NCI-H1436 (cell line): ENCODE results near the gene SLC40A1.
"Not testable (repeated sequence)": the region's sequence is repeated elsewhere in the genome, so short reads cannot be mapped to it uniquely, and the experiment has no call there.

Experiments used
- DNase-seq: peaks from one replicate; lab custom pipeline; 2025; lab: John Stamatoyannopoulos, UW

Gene SLC40A1, protein sequence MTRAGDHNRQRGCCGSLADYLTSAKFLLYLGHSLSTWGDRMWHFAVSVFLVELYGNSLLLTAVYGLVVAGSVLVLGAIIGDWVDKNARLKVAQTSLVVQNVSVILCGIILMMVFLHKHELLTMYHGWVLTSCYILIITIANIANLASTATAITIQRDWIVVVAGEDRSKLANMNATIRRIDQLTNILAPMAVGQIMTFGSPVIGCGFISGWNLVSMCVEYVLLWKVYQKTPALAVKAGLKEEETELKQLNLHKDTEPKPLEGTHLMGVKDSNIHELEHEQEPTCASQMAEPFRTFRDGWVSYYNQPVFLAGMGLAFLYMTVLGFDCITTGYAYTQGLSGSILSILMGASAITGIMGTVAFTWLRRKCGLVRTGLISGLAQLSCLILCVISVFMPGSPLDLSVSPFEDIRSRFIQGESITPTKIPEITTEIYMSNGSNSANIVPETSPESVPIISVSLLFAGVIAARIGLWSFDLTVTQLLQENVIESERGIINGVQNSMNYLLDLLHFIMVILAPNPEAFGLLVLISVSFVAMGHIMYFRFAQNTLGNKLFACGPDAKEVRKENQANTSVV

DNA sequence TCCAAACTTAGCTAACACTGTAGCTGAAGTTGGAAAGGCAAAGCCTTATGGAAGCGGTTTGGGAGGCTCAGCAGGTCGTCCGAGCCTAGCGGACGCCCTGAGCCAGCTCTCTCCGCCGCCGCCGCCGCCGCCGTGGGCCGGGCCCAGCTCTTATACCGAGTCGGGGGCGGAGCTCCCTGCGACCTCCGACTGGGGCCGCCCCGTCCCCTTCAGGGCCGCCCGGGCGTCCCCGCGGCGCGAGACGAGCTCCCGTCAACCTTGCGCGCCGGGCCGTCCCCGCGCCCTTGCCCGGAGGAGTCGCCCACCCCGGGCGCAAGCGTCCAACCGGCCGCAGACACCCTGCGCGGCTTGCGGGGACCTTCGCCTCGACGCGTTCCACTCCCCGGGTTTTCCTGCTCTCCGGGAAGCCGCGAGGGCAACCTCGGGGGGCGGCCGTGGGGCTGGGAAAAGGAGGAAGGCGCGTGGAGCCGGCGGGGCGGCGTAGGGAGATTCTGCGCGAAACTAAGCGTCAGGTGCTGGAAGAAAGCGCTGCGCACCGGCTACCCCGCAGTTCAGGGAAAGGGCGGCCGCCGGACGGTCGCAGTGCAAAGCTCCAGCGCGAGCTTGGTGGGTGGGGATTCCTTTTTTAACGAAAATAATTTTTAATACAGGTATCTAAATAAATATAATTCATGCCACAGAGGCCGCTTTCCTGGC is at the start of gene SLC40A1:
Gene SLC40A1 (minus strand): TSS at position 129 of the 696 bp plus-strand sequence. CDS start 326 bp downstream, outside the sequence.
- peak; percentile 83 for DNase-seq

DNA sequence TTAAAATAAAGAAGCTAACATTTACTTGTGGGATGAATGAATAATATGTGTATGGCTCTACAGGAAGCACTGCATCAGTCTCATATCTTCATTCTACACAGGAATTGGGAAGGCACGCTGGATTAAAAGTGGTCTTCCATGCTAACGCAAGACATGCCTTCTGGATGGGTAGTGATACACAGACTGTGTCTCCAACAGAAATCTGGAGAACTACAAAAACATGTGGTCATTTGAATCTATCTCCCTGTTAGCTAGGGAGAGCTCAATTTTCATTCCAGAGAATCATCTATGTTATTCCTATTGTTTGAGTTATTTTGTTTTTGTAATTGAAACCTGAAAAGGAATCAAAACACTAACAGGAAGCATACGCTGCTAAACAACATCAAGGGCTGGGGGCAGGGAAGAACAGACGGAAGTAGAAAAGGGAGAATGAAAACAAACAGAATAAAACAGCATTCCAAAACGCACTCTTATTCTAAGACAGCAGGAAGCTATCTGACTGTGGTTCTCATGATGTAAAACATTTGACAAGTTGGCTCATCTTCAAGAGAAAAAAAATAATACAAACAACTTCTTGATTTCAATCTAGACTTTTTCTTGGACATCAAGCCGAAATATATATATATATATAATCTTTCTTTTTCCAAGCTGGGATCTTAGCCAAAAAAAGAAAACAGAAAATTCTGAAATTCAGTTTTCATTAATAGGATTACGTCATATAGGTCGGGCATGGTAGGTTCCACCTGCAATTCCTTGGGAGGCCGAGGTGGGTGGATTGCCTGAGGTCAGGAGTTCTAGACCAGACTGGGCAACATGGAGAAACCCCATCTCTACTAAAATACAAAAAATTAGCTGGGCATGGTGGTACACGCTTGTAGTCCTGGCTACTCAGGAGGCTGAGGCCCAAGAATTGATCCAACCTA is 49.2 kb upstream of the SLC40A1 start:
- DNase-seq: no peak

DNA sequence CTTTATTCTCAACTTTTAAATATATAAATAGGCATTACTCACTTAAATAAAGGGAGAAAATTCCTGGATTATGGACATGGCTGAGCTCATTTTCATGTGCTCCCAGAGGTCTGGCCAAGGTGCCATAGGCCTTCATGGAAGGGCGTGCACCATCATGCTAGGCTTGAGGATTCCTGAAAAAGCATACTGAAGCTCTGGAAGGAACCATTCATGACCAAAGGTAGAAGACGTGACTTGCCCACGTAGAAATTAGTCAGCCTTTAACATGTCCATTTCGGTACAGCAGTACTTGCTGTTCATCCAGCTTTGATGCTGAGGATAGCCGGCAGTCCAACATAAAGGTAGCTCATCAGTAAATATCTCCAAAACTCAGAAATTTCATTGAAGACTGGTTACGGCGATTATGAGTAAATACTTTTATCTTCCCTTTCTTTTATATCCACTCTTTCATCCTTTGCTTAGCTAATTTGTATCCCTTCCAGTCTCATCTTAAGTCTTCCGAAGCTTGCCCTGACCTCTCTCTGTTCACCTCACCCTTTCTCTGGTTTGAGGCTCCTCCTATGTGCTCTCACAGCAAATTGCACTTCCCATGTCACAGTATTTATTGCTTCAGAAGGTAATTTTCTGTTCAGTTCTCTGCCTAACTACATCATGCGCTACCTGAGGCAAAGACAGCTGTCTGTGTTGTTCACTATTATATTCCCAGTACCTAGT is 48.4 kb upstream of the SLC40A1 start:
- DNase-seq: no peak

DNA sequence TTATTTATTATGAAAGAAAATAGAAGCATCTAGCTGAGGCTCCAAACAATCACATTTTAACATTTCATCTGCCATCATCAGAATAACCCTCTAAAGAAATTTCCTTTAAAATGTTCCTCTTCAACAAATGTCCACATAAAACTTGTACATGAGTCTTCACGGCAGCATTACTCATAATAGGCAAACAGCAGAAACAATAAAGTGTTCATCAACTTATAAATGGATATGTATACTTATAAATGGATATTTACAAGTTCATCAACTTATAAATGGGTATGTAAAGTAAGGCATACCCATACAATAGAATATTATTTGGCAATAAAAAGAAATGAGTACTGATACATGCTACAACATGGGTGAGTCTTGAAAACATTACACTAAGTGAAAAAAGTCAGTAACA is 47.2 kb upstream of the SLC40A1 start:
- DNase-seq: no peak

DNA sequence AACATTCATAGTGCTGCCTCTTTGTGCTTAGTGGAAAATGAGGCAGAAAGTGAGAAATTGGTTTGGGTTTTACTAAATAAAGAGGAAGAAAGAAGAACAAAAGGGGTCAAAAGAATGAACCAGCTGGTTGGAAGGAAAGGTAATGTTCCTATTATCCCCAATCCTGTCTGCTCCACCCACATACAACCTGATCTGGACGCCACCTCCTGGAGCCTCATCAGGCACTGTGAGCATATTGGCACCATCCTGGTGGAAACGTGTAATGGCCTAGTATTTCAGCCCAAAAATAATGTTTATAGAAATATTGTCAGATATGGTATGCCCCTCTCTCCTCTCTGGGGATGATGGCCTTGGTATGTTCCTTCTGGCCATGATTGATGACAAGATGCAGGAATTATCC is 45.0 kb upstream of the SLC40A1 start:
- no peak for DNase-seq

DNA sequence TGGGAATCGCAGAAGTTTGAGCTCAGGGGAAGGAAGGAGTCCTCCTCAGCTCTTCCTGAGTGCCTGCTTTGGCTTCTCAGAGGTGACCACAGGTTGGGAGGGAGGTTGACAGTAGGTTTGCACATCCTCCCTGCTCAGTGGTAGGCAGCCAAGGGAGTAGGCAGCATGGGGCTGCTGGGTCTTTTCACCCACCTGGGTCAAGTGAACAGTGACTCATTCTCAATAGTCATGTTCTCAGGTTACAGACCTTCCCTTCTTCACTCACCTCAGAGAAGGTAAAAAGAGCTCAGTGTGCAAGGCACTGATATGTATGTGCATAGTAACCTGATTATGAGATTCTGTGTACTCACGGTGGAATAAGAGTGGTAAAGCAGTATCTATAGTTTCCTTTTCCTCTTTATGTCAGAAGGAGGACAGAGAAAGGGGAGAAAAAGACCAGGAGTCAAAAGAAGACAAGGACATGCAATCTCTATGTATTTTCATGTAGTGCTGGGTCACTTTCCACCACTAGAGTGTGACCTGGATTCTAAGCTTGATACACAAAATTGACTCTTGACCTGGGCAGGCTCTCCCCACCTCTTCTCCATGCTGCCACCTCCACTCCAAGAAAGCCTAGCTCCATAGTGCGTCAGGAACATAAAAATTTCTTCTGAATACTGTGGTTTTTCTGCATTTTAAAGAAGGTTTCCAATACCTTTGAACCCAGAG is 44.2 kb upstream of the SLC40A1 start:
- no peak for DNase-seq

DNA sequence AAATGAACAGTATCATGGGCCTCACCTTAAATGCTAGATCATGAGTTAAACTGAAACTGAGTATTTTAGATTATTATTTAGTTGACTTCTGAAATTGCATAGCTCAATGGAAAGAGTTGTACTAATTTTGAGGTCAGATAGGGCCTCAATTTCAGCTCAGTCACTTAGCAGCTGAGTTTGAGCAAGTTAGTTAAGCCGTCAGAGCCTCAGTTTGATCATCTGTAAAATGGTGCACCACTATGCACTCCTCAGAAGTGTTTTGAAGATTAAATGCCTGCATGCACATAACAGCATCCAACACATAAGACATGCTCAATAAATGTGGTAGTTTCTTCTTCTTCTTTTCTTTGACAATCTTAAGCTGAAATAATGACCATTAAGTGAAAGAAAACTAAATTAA is 42.5 kb upstream of the SLC40A1 start:
- no peak for DNase-seq

DNA sequence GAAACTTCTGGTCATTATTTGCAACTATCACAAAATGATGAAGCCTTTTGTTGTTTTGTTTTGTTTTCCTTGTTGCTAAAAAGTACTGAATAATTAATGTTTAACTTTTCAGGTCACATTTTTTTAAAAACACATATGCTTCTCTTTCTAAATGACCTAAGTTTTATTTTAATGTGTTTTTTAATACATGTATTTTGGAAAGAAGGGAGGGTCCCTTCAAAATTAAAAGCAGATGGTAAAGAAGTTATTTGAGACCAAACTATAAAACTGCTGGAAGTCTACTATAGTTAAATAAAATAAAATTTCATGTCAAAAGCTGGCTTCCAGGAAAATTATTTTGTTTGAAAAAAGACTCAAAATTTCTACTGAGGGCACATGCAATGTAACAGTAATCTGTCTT is 41.2 kb upstream of the SLC40A1 start:
- no peak for DNase-seq

DNA sequence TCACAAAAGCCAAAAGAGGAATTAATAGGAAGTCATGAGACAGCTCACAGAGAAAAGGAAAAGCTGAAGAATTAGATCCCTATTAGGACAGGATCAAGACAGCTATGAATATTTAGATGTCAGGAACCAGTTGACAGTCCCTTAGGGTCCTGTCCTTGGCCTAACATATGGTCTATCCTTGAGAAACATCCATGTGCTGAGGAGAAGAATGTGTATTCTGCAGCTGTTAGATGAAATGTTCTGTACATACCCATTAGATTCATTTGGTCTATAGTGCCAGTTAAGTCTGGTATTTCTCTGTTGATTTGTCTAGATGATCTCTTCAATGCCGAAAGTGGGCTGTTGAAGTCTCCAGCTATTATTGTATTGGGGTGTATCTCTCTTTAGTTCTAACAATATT is 37.6 kb upstream of the SLC40A1 start:
- DNase-seq: no peak

DNA sequence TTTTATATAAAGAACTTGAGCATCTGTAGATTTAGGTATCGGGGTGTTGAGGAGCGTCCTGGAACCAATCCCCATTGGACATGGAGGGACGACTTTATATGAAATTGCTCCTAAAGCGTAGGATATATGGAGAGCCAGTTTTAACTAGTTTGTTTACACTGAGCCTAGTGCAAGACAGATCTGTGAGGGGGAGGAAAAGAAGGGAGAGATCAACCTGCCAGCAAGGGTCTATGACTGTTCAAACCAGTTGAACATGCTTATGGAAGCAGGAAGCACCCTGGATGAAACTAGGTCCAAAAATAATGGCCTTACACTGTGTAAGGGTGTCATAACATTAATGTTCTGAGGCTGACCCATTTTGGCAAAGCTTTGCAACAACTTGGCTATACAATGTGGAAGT is 34.0 kb upstream of the SLC40A1 start:
- no peak for DNase-seq

DNA sequence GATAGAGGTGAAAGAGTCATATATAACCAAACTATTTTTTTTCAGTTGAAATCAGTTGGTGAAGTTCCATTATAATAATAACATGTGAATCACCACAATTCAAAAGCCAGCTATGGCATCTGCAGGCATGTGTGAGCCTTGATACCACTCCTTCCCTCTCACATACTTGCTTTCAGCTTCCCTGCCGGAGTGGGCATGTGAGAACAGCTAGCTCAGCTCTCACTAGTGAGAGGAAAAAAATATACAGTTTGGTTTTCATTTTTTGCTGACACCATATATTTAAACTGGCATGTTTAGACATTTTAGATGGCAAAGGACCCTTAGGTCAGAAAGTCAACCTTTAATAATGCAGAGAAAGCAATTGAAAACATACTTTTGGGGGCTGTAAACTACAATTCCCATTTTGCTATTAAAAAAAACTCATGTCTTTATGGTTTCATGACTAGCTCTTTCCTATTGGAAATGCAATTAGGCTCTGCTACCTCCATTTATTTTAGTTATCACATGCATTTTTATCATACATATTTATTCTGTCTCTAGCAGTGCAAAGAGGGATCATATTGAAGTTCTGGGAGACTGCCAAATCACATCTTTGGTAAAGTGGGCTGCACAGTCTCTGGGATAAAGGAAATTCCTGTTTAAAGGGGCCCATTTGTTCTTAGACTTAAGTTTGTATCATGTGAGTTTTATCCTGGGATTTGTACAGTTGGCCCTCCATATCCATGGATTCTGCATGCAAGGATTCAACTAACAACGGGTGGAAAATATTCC is 33.2 kb upstream of the SLC40A1 start:
- no peak for DNase-seq

DNA sequence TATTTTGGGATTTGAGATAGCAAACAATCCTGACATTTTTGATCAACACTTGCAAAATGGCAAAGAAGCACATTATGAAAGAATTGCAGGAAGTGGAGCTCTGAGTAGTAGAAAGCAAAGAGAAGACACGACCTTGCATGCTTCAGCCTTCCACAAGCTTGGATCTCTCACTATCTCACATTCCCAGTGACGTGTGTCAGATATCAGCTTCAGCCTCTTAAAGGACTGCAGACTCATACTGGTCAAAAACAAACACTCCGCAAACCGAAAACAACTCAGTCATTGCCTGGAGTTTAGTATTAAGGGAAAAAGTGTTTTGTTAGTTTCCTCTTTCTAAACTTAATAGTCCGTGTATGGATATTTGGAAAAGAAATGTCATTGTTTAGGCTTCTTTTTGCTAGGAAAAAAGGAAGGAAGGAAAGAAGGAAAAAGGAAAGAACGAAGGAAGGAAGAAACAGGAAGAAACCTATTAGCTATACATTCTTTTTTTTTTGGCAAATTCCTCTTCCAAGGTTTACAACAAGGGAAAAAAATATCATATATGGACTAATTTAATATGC is 32.6 kb upstream of the SLC40A1 start:
- no peak for DNase-seq

DNA sequence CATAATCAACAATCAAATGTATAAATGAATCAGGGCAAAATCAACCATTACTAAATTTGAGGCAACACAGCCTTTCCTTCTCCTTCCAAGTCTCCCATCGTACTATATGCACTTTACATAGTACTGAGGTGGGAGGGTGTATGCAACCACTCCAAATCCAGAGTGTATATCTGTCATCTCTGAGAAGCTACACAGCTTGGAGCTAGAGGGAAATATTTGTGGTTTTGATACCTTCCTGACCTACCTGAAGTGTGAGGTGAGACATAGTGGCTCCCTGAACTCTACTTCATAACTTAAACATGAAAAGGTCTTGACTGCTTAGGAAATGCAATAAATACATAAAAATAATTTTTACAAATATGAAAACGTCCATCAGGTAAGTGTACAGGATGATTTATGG is 30.1 kb upstream of the SLC40A1 start:
- DNase-seq: no peak

DNA sequence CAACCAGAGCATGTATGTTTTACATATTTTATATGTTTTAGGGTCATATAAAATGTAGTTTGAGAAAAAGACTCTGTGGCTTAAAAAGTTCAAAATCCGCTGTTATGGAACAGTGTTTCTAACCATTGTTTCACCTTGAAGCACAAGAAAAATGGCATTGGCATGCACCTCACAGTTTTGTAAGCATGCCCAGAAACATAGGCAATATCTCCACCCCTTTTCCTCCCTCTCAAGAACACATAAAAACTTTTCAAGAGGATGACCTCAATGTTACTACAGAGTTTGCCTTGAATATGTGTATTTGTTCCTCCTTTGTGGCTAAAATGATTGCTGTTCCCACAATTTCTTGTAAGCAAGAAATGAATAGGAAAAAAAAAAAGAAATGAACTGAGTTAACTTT is 29.3 kb upstream of the SLC40A1 start:
- DNase-seq: no peak

DNA sequence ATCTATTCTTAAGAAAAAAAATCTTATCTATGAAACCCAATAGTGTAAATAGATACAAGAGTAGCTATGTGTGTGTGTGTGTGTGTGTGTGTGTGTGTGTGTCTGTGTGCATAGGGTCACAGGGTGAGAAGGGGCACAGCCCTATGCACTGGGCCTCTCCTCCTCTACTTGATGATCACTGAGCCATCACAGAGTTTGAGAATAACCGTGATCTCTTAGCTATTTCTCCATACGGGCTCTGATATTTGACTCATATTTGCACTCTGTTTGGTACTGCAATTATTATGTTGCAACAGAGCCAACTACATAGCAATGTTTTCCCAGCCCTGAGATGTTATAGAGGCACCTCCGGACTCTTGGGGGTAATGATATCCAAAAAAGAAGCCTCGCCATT is 28.8 kb upstream of the SLC40A1 start:
- DNase-seq: no peak

DNA sequence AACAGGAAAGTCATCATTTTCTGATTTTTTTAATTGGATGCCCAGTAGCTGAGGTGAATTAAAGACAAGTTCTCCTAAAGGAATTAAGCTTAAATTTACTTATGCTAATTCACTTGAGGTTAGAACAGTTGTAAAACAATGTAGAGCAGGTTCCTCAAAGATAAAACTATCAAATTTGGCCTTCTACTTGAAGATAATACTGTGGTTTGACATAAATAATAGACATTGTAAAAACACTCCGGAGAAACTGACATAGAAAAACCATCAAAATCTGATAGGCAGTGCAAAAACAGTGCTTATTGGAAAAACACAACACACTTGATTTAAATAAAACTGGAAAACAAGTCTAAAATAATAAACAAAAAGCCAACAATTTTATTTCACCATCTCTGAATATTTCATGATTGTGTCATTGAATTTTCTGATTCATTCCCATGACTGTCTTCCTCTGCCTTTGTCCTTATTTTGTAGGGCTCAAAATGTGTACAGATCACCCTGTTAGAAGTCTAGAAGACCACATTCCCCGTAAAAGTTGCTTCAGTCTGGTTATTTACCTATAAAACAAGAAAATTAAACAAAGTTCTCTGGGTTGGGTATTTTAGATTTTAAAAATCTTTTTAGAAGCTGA is 28.3 kb upstream of the SLC40A1 start:
- no peak for DNase-seq

DNA sequence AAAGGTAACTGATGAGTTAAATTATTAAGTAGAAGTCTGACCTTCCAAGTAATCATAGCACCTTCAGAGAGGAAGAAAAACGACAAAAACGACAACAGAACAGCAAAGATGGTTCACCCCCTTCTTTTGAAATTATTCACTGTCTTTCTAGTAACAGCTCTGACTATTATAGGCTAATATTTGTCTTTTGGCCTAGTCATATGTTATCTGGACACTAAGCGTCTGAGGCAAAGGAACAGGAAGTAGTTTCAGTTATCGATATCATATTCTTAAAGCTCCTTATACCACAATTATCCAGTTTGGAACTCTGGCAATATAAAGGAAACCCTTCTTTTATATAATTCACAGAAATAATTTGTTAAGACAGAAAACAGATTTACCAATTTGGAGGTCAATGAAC is 27.6 kb upstream of the SLC40A1 start:
- no peak for DNase-seq

DNA sequence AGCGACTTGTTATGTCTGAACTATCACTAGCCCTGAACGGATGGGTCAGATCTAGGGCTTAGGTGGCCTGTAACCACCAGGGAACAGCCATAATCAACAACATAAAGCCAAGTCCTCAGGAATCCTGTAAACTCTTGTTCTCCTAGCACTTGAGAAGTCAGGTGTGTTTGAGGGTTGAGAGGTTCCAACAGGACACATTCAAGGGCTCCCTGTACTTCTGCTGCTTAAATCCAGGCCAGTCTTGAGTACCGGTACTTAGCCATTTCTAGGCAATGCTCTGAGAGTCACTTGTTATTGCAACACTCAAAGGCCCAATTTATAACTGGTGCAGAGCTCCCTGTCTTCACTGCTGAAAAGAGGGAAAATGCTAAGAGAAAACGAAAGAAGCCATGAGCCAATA is 21.6 kb upstream of the SLC40A1 start:
- DNase-seq: no peak

DNA sequence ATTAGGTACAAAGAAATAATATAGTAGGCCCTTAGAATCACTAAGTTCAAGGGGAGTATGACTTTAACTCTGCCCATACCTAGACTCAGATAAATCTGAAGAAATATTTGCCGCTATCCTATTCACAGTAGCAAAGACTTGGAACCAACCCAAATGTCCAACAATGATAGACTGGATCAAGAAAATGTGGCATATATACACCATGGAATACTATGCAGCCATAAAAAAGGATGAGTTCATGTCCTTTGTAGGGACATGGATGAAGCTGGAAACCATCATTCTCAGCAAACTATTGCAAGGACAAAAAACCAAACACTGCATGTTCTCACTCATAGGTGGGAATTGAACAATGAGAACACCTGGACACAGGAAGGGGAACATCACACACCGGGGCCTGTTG is 21.1 kb upstream of the SLC40A1 start:
- not testable (repeated sequence) for DNase-seq
